HCT116 (cell line): ENCODE data around the gene PCED1A.

ENCODE experiments used
- POLR2A ChIP-seq: IDR thresholded peaks from 2 replicates; pipeline ENCODE4 v1.7.0; 2011; ENCODE audit warnings: borderline replicate concordance; ENCODE audit not compliant: insufficient read depth, insufficient read length; ENCODE audit errors: extremely low read depth
- POLR2AphosphoS5 ChIP-seq: IDR thresholded peaks from 2 replicates; pipeline ENCODE4 v1.6.1; 2011; ENCODE audit warnings: mild to moderate bottlenecking, low read depth, low read length, moderate library complexity
- ZNF274 ChIP-seq: fragments of 200-500 bp; sonication (Bioruptor generic); IDR thresholded peaks from 2 replicates; pipeline ENCODE4 v1.6.1; 2014; ENCODE audit warnings: mild to moderate bottlenecking, low read depth, low read length, inconsistent platforms
- TF ChIP-seq, protein P1 (sequence below), 3 experiments: fragments of 200-600 bp in 1 of 3; sonication (generic) in 1 of 3; IDR thresholded peaks in 2 of 3; conservative IDR thresholded peaks in 1 of 3; 2 replicates each; pipeline ENCODE4 v1.5.1; 2012 to 2017; ENCODE audit warnings: low read depth in 2 of 3, low read length in 2 of 3, antibody characterized with exemption in 1 of 3, borderline replicate concordance in 1 of 3, control low read depth in 1 of 3, mild to moderate bottlenecking in 1 of 3, mixed read lengths in 1 of 3, mixed run types in 1 of 3, moderate library complexity in 1 of 3; ENCODE audit not compliant: insufficient read depth in 1 of 3
- TF ChIP-seq, protein P2 (sequence below): IDR thresholded peaks from 2 replicates; pipeline ENCODE4 v1.6.1; 2012

DNA sequence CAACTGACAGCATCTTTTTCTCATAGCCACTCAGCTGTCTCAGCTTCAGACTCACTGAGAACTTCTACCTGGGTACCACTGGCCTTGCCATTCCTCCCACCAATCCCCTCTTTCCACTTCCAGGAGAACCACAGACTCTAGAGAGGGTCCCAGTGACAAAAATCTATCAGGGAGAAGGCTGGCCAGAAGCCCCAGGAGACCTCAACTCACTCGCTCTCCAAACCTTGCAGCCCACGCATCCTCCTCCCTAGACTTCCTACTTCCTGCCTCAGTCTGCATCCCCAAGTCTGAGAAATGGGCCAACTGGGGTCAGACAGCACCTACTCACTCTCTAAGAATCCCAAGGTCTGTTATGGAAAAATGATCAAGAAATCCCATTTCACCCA lies 23.1 kb downstream of the PCED1A start:
- TF ChIP-seq POLR2AphosphoS5 (no peak), POLR2A (no peak), ZNF274 (no peak)
- TF ChIP-seq, protein P1, sequence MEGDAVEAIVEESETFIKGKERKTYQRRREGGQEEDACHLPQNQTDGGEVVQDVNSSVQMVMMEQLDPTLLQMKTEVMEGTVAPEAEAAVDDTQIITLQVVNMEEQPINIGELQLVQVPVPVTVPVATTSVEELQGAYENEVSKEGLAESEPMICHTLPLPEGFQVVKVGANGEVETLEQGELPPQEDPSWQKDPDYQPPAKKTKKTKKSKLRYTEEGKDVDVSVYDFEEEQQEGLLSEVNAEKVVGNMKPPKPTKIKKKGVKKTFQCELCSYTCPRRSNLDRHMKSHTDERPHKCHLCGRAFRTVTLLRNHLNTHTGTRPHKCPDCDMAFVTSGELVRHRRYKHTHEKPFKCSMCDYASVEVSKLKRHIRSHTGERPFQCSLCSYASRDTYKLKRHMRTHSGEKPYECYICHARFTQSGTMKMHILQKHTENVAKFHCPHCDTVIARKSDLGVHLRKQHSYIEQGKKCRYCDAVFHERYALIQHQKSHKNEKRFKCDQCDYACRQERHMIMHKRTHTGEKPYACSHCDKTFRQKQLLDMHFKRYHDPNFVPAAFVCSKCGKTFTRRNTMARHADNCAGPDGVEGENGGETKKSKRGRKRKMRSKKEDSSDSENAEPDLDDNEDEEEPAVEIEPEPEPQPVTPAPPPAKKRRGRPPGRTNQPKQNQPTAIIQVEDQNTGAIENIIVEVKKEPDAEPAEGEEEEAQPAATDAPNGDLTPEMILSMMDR (IDR thresholded peaks at IDR 0.05 in 2 of 3, conservative IDR thresholded peaks at IDR 0.05 in 1 of 3; ENCODE audit: borderline replicate concordance in 1 of 3, insufficient read depth in 1 of 3, low read depth in 2 of 3, low read length in 2 of 3) = no peak
- TF ChIP-seq, protein P2, sequence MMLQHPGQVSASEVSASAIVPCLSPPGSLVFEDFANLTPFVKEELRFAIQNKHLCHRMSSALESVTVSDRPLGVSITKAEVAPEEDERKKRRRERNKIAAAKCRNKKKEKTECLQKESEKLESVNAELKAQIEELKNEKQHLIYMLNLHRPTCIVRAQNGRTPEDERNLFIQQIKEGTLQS = no peak
